ENCODE measurements around the gene STMND1. TPM values are rescaled to one million over a fixed set of nuclear protein-coding genes. Genes with fewer than 3 reads are reported as not detected.
A peak's percentile ranks its signal among the peaks of the same experiment; 100 is the strongest.

The STMND1 gene
- total RNA-seq, 1 donor from 2014 or later, result 4.9 TPM

DNA sequence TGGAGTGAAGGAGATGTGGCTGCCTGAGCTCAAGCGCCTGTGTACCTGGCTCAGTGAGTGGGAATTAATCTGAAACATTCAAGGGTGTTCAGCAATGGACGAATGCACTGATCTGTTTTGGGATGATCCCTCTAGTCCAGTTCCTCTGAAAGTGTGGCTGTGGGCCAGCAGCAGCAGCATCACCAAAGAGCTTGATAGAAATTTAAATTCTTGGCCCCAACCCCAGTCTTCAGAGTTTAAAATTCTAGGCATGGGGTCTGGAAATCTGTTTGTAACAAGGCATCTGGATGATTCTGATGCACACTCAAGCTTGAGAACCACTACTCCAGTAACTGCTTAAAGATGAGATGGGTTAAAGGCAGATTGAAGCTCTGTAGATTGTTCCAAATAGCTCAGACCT is 59.2 kb downstream of the STMND1 start:
- no peaks in the 10 kb centered on the region for H3K9me3 ChIP-seq
- TF ChIP-seq, protein P1, sequence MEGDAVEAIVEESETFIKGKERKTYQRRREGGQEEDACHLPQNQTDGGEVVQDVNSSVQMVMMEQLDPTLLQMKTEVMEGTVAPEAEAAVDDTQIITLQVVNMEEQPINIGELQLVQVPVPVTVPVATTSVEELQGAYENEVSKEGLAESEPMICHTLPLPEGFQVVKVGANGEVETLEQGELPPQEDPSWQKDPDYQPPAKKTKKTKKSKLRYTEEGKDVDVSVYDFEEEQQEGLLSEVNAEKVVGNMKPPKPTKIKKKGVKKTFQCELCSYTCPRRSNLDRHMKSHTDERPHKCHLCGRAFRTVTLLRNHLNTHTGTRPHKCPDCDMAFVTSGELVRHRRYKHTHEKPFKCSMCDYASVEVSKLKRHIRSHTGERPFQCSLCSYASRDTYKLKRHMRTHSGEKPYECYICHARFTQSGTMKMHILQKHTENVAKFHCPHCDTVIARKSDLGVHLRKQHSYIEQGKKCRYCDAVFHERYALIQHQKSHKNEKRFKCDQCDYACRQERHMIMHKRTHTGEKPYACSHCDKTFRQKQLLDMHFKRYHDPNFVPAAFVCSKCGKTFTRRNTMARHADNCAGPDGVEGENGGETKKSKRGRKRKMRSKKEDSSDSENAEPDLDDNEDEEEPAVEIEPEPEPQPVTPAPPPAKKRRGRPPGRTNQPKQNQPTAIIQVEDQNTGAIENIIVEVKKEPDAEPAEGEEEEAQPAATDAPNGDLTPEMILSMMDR (IDR thresholded peaks at IDR 0.05), result no peak
- no peaks in the 10 kb centered on the region for H3K4me1 ChIP-seq
- no peak overlapping the region for H3K4me3 ChIP-seq
- no peak overlapping the region for H3K27ac ChIP-seq
- H3K27me3 ChIP-seq (ENCODE audit: low read depth), result no peaks in the 10 kb centered on the region
- no peak for DNase-seq
- no peak for ATAC-seq
- intact Hi-C loops (cut with DNase I), result no loop called here
- no peaks in the 10 kb centered on the region for H3K36me3 ChIP-seq

DNA sequence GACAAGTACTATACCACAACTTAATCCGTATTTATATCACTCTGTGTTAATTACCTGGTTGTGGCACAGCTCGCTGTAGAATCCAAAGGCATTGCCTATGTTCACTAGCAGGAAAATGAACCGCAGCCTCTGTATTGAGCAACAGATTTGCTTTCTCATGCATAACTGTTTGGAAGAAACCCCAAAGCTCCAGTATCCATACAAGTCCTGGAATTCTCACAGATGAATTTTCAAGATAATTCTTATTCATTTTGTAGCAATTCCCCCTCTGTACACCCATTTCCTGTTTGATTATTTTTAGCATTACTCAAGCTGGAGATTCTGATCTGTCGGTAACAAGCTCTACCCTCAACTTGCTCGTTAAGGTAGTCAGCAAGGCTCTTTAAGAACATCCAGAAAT is 63.5 kb downstream of the STMND1 start:
- ATAC-seq, result no peak
- no peak overlapping the region for H3K27ac ChIP-seq
- TF ChIP-seq, protein P1 (IDR thresholded peaks at IDR 0.05), result no peak
- intact Hi-C loops (cut with DNase I), result no loop called here
- H3K27me3 ChIP-seq (ENCODE audit: low read depth), result no peaks in the 10 kb centered on the region
- H3K9me3 ChIP-seq, result no peaks in the 10 kb centered on the region
- no peaks in the 10 kb centered on the region for H3K4me1 ChIP-seq
- H3K36me3 ChIP-seq, result no peaks in the 10 kb centered on the region
- DNase-seq, result no peak
- no peak overlapping the region for H3K4me3 ChIP-seq

DNA sequence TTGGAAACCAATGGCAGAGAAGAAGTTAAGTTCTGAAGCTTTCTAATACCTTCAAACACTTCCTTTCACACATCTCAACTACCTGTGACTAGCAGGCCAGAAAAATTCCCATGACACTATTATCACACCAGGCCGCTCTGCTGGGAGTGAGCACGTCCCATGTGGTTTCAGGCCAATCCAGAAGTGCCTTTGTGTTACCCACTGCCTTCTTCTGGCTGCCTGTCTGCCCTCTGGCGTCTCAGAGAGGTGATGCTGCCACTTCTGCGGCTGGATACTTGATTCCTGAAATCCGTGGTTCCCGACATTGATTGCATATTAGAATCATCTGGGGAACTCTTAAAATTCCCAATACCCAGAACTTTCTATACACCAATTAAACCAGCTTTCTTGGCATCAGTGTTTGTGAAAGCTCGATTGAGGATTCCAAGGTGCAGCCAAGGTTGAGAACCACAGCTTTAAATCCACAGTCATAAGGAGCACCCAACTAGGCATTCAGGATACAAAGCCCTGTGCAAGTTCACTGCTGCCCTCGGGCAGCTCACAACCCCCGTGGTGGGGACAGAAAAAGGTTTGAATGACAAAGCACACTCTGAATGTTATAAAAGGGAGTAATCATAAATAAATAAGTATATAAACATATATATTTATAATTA is 65.6 kb downstream of the STMND1 start:
- intact Hi-C loops (cut with DNase I), result no loop called here
- no peak overlapping the region for H3K4me3 ChIP-seq
- H3K4me1 ChIP-seq, result no peaks in the 10 kb centered on the region
- ATAC-seq (peak; percentile 72 to 87), DNase-seq (peak; percentile 47)
- no peaks in the 10 kb centered on the region for H3K27me3 ChIP-seq (ENCODE audit: low read depth)
- no peak overlapping the region for H3K27ac ChIP-seq
- H3K36me3 ChIP-seq, result no peaks in the 10 kb centered on the region
- no peaks in the 10 kb centered on the region for H3K9me3 ChIP-seq
- TF ChIP-seq, protein P1 (IDR thresholded peaks at IDR 0.05), result peak; percentile 38

DNA sequence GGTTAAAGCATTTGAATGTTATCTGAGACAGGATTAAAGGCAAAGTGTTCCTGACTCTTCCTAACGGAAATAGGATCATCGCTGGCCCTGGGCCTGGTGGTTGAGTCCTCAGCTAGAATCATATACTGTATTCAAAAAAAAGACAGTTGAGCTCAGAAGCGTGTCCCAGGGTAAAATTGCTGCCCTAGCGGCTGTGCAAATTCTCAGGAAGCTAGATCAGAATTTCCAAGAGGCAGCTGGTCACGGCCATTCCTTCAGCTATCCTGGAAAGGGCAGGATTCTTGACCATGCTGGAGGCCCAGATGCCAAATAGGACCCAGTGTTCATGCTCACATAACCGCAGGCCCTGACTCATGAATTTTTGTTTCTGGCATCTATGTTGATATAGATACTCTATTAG is 67.4 kb downstream of the STMND1 start:
- DNase-seq, result no peak
- TF ChIP-seq, protein P1 (IDR thresholded peaks at IDR 0.05), result no peak
- intact Hi-C loops (cut with DNase I), result no loop called here

DNA sequence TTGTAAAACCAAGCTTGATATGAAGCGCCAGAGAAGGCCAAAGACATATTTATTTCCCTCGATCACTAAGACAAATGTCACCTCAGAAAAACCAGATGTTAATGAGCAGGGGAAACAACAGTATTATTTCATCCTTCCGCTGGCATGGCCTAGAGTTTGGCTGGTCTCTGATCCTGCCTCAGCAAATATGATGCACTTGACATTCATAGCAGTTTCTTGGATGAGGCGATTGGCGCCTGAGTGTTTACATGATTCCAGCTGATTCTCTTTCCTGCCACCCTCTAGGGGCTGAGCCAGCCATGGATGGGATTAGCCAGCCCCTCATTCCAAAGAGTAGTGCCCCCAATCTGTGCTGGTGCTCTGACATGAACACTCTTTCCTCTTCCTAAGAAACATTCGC is 67.9 kb downstream of the STMND1 start:
- Histone ChIP-seq H3K27ac (no peak overlapping the region), H3K36me3 (no peaks in the 10 kb centered on the region), H3K9me3 (no peaks in the 10 kb centered on the region), H3K27me3 (ENCODE audit: low read depth) (no peaks in the 10 kb centered on the region), H3K4me3 (no peak overlapping the region), H3K4me1 (no peaks in the 10 kb centered on the region)
- TF ChIP-seq, protein P1 (IDR thresholded peaks at IDR 0.05), result no peak
- ATAC-seq (no peak), DNase-seq (no peak)
- intact Hi-C loops (cut with DNase I), result no loop called here

More for the DNA sequence above, 67.4 kb downstream of the STMND1 start:
- no peak for ATAC-seq
- Histone ChIP-seq H3K4me3 (no peak overlapping the region), H3K9me3 (no peaks in the 10 kb centered on the region), H3K27me3 (ENCODE audit: low read depth) (no peaks in the 10 kb centered on the region), H3K27ac (no peak overlapping the region), H3K4me1 (no peaks in the 10 kb centered on the region), H3K36me3 (no peaks in the 10 kb centered on the region)

All from lower lobe of right lung (tissue), 2 donors.